ENCODE results near the gene MALL.

DNA sequence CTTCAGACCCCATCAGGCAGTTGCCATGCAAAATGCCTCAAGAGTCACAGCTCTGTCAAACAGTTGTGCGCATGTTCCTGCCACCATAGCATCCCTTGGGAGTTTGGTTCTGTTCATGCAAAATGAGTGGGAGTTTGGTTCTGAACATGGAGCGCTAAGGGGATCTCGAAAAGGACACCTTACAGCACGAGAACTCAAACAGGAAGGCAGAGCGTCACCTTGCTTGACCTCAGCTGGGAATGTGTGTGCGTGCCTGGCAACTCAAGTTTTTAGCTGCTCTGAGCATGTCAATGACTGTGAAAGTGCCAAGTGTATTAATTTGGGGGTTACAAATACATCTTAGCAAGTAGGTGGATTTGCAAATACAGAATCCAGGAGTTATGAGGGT lies 16.6 kb downstream of the MALL start:
- TF ChIP-seq, protein P1, sequence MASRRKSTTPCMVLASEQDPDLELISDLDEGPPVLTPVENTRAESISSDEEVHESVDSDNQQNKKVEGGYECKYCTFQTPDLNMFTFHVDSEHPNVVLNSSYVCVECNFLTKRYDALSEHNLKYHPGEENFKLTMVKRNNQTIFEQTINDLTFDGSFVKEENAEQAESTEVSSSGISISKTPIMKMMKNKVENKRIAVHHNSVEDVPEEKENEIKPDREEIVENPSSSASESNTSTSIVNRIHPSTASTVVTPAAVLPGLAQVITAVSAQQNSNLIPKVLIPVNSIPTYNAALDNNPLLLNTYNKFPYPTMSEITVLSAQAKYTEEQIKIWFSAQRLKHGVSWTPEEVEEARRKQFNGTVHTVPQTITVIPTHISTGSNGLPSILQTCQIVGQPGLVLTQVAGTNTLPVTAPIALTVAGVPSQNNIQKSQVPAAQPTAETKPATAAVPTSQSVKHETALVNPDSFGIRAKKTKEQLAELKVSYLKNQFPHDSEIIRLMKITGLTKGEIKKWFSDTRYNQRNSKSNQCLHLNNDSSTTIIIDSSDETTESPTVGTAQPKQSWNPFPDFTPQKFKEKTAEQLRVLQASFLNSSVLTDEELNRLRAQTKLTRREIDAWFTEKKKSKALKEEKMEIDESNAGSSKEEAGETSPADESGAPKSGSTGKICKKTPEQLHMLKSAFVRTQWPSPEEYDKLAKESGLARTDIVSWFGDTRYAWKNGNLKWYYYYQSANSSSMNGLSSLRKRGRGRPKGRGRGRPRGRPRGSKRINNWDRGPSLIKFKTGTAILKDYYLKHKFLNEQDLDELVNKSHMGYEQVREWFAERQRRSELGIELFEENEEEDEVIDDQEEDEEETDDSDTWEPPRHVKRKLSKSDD (conservative IDR thresholded peaks at IDR 0.05; ENCODE audit: low read length): no peak
- TF ChIP-seq, protein P2, sequence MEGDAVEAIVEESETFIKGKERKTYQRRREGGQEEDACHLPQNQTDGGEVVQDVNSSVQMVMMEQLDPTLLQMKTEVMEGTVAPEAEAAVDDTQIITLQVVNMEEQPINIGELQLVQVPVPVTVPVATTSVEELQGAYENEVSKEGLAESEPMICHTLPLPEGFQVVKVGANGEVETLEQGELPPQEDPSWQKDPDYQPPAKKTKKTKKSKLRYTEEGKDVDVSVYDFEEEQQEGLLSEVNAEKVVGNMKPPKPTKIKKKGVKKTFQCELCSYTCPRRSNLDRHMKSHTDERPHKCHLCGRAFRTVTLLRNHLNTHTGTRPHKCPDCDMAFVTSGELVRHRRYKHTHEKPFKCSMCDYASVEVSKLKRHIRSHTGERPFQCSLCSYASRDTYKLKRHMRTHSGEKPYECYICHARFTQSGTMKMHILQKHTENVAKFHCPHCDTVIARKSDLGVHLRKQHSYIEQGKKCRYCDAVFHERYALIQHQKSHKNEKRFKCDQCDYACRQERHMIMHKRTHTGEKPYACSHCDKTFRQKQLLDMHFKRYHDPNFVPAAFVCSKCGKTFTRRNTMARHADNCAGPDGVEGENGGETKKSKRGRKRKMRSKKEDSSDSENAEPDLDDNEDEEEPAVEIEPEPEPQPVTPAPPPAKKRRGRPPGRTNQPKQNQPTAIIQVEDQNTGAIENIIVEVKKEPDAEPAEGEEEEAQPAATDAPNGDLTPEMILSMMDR (IDR thresholded peaks at IDR 0.05 in 2 of 3, conservative IDR thresholded peaks at IDR 0.05 in 1 of 3; ENCODE audit: insufficient read depth in 2 of 3, low read depth in 1 of 3, low read length in 3 of 3): no peak
- no peak for TF ChIP-seq EP300 (IDR thresholded peaks at IDR 0.05; ENCODE audit: low read length)
- TF ChIP-seq, protein P3, sequence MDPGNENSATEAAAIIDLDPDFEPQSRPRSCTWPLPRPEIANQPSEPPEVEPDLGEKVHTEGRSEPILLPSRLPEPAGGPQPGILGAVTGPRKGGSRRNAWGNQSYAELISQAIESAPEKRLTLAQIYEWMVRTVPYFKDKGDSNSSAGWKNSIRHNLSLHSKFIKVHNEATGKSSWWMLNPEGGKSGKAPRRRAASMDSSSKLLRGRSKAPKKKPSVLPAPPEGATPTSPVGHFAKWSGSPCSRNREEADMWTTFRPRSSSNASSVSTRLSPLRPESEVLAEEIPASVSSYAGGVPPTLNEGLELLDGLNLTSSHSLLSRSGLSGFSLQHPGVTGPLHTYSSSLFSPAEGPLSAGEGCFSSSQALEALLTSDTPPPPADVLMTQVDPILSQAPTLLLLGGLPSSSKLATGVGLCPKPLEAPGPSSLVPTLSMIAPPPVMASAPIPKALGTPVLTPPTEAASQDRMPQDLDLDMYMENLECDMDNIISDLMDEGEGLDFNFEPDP (CRISPR knock-in tag; IDR thresholded peaks at IDR 0.05): no peak
- TF ChIP-seq, protein P4, sequence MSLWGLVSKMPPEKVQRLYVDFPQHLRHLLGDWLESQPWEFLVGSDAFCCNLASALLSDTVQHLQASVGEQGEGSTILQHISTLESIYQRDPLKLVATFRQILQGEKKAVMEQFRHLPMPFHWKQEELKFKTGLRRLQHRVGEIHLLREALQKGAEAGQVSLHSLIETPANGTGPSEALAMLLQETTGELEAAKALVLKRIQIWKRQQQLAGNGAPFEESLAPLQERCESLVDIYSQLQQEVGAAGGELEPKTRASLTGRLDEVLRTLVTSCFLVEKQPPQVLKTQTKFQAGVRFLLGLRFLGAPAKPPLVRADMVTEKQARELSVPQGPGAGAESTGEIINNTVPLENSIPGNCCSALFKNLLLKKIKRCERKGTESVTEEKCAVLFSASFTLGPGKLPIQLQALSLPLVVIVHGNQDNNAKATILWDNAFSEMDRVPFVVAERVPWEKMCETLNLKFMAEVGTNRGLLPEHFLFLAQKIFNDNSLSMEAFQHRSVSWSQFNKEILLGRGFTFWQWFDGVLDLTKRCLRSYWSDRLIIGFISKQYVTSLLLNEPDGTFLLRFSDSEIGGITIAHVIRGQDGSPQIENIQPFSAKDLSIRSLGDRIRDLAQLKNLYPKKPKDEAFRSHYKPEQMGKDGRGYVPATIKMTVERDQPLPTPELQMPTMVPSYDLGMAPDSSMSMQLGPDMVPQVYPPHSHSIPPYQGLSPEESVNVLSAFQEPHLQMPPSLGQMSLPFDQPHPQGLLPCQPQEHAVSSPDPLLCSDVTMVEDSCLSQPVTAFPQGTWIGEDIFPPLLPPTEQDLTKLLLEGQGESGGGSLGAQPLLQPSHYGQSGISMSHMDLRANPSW (CRISPR knock-in tag; IDR thresholded peaks at IDR 0.05): no peak
- TF ChIP-seq, protein P5, sequence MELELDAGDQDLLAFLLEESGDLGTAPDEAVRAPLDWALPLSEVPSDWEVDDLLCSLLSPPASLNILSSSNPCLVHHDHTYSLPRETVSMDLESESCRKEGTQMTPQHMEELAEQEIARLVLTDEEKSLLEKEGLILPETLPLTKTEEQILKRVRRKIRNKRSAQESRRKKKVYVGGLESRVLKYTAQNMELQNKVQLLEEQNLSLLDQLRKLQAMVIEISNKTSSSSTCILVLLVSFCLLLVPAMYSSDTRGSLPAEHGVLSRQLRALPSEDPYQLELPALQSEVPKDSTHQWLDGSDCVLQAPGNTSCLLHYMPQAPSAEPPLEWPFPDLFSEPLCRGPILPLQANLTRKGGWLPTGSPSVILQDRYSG (tag; conservative IDR thresholded peaks at IDR 0.05; ENCODE audit: low read depth): no peak
- TF ChIP-seq, protein P6, sequence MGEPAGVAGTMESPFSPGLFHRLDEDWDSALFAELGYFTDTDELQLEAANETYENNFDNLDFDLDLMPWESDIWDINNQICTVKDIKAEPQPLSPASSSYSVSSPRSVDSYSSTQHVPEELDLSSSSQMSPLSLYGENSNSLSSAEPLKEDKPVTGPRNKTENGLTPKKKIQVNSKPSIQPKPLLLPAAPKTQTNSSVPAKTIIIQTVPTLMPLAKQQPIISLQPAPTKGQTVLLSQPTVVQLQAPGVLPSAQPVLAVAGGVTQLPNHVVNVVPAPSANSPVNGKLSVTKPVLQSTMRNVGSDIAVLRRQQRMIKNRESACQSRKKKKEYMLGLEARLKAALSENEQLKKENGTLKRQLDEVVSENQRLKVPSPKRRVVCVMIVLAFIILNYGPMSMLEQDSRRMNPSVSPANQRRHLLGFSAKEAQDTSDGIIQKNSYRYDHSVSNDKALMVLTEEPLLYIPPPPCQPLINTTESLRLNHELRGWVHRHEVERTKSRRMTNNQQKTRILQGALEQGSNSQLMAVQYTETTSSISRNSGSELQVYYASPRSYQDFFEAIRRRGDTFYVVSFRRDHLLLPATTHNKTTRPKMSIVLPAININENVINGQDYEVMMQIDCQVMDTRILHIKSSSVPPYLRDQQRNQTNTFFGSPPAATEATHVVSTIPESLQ (CRISPR knock-in tag; IDR thresholded peaks at IDR 0.05): no peak
- no peak for TF ChIP-seq ZSCAN29 (IDR thresholded peaks at IDR 0.05)
- TF ChIP-seq POLR2AphosphoS2 (IDR thresholded peaks at IDR 0.05; ENCODE audit: low read length): no peak
- TF ChIP-seq SIRT6 (IDR thresholded peaks at IDR 0.05; ENCODE audit: low read depth, low read length): no peak
- TF ChIP-seq DPF2 (IDR thresholded peaks at IDR 0.05): no peak
- no peak for TF ChIP-seq JUND (IDR thresholded peaks at IDR 0.05; ENCODE audit: borderline replicate concordance, low read depth, low read length)
- TF ChIP-seq JUND (tag; IDR thresholded peaks at IDR 0.05; ENCODE audit: borderline replicate concordance, low read depth, low read length): no peak
- TF ChIP-seq, protein P7, sequence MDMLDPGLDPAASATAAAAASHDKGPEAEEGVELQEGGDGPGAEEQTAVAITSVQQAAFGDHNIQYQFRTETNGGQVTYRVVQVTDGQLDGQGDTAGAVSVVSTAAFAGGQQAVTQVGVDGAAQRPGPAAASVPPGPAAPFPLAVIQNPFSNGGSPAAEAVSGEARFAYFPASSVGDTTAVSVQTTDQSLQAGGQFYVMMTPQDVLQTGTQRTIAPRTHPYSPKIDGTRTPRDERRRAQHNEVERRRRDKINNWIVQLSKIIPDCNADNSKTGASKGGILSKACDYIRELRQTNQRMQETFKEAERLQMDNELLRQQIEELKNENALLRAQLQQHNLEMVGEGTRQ (CRISPR knock-in tag; IDR thresholded peaks at IDR 0.05): no peak
